G401.6 (cell line): ENCODE measurements around the gene EMILIN1.
A peak's percentile ranks its signal among the peaks of the same experiment; 100 is the strongest.

Experiments used
- FAIRE-seq: peaks from 2 replicates; lab custom pipeline; 2012; peaks lifted over from hg19 to GRCh38; lab: Jason Lieb, UNC

Gene EMILIN1

DNA sequence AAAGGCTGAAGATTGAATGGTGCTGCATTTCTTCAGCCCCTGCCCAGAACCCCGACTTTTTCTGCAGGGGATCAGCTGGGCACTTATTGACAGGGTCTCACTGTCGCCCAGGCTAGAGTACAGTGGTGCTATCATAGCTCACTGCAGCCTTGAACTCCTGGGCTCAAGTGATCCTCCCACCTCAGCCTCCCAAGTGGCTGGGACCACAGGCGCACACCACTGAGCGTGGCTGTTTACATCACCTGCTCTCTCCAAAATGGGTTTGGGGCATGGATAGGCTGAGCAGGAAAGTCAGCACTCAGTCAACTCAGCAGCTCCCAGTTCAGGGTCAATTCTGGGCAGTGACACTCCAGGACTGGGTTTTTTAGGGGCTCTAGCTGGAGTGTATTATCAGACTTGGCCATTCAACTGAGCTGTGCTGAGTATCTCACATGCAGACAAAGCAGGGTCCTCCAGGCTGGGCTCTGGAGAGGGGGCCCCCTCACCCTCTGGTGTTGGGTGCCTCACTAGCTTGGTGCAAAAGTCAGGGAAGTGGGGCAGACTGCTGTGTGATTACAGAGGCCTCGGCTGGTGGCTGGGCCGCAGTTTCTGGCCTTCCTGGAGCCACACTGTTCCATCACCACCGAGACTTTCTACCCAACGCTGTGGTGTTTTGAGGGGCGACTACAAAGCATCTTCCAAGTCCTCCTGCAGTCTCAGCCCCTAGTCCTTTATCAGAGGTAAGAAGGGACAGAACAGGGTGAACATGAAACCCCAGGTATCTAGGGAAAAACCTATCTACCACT lies 49.7 kb downstream of the EMILIN1 start:
- FAIRE-seq = no peak

DNA sequence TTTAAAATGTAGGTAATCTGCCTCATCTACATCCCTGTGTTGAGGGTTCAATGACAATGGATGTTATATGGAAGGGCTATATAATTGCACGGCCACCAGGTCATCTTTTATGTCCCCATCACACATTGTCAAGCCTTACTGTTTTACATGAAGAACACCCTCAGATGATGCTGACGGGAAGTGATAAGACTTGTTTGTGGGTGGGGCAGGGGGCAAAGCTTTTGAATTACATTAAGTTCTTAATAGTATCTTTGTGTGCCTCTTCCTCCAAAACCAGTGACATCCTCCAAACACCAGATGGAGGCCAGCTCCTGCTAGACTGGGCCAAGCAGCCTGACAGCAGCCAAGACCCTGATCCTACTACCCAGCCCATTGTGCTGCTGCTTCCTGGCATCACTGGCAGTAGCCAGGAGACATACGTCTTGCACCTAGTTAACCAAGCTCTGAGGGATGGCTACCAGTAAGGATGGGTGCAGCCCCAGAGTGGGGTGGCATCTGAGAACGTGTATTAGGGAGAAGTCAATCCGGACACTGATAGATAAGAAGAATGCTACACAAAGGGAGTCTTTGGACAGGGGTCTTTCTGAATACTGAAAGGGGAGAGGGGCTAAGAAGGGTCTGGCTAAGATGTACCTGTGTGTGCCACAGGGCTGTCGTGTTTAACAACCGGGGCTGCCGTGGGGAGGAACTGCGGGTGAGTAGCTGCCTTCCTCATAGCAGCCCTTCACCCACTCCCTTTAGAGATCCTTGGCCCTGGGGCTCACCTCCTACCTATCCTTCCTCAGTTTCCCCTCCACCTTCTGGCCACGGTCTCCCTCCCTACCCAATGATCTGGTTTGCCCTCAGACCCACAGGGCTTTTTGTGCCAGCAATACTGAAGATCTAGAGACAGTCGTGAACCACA lies 50.5 kb downstream of the EMILIN1 start:
- no peak for FAIRE-seq

DNA sequence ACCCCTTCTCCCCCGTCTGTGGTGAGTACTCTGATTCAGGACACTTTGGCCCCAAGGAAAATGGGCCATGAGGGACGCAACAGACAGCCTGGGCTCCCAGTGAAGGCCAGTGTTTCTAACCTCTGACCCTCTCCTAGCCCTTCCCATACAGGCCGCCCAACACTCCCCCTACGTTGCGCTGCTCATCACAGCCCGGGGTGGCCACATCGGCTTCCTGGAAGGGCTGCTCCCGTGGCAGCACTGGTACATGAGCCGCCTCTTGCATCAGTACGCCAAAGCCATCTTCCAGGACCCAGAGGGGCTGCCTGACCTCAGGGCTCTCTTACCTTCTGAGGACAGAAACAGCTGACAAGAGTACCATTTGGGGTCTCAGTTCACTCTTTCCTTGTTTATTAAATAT lies 52.0 kb downstream of the EMILIN1 start:
- no peak for FAIRE-seq

DNA sequence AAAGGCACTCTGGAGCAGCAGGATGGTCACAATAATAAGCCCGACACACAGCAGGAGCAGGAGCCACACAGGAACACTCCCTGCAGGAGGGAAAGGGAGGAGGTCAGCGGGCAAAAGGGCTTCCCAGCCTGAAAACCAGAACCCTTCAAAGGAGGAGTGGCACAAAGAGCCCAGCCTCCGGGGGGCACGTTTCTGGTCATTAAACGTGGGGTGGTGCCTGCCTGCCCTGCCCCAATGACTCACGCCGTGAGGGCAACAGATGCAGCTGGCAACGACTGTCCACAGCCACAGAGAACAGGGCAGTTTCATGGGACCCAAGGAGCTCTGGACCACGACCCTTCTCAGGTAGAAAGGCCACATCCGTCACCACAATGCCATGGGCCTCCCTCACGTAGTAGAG lies 53.0 kb downstream of the EMILIN1 start:
- no peak for FAIRE-seq

DNA sequence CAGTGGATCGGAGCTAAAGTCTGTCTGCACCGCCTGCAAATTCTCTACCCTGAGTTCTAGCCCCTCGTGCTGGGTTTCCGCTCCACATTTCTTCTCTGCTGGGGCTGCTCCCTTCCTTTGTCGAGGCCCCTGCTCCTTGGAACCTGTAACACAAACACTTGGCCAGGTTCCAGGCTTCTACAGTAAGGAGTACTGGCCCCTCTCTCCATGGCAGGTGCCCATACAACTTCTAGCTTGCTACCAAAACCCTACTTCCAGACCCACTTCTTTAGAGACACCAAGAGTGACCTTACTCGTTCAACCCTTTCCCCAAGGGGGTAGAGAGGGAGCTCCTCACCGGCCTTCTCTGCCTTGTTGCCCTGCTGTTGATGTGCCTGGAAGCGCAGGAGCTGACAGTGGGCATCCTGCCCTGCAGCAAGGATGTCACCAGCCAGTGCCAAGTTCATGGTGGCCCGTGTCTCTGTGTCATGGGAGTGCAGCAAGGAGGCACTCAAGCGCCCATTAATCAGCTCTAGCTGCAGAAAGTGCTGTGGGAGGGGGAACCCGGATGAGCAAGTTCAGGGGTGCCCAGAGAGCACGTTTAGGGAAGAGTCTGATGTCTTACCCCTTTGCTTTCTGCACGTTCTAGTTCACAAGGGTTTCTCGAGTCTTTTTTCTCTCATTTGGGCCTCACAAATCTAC lies 54.9 kb downstream of the EMILIN1 start:
- no peak for FAIRE-seq

DNA sequence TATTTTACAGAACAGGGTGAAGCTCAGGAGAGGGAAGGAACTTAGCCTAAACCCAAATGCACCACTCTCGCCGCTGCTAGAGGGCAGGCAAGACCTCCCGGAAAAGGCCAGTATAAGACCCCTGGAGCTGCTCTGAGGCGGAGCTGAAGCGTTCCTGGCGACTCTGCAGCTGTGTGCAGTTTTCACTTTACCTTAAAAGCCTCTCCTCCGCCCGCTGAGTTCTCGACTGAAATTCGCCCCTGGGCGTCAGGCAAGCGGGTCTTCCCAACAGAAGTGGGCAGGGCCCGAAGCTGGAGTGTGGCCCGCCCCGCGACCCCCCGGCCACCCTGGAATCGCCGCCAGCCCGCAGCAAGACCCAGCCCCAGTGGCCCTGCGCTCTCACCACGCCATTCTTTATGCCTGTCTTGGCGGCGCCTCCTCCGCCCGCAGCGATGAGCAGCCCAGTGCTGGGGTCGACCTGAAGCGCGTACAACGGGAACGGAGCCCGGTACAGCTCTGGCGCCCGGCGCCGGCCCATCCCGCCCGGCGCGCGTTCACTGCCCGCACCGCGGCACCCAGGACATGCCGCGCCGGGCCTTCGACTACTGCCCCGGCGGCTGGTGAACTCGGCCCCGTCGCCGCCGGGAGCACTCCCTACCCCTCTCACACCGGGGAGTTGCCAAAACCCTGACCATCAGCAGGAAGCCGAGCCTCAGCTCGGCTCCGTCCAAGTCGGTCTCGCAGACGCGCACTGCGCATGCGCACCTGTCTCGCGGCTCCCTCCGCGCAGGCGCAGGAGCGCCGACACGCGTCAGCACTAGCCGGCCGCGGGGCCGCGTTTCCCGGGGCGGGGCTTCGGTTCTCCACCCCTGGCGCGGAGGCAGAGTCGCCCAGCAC lies 55.7 kb downstream of the EMILIN1 start, which contains the start of gene PREB:
Gene PREB (minus strand): TSS at position 732 of the 876 bp plus-strand sequence. CDS start 215 bp downstream, at position 517.
- no peak for FAIRE-seq

DNA sequence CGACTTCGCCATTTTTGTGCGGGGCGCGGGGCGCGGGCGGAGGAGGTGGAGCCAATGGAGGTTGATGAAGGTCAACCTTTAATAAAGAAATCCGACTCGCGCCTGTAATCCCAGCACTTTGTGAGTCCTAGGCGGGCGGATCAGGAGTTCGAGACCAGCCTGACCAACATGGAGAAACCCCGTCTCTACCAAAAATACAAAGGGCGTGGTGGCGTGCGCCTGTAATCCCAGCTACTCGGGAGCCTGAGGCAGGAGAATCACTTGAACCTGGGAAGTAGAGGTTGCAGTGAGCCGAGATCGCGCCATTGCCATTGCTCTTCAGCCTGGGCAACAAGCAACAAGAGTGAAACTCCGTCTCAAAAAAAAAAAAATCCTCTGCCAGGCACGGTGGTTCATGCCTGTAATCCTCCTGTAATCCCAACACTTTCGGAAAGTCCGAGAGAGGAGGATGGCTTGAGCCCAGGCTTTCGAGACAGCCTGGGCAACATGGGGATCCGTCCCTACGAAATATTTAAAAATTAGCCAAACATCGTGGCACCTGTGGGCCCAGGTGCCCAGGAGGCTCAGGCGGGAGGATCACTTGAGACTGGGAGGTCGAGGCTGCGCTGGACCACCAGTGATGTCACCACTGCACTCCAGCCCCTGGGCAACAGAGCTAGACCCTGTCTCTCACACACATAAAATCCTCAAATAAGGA lies 56.5 kb downstream of the EMILIN1 start:
- peak; percentile 63 for FAIRE-seq

DNA sequence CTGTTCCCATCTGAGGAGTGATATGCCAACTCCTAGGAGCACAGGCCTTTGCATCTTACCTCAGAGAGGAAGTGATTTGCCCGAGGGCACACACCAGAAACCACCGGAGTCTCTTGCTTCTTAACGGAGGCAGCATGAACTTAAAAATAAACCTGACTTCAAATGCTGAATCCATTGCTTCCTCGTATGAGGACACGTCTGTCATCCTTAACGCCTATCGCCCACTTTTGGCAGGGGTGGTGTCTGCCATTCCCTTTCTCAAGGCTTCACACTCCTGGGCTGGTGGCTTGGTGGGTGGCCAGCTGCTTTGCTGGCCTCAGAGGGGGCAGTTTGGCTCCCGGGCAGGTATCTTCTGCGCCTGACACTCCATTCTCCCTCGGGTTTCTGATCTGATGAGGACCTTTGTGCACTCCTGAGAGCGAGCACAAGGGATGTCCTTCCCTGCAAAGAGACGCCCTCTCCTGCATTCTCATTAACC lies 57.1 kb downstream of the EMILIN1 start:
- no peak for FAIRE-seq
